KMS-11 (cell line): ENCODE measurements around the gene TBL1X.

Experiments
- H2AFZ ChIP-seq: fragments of 200-600 bp; sonication (generic); 2 replicates; pipeline ENCODE4 v1.6.1; 2016; ENCODE audit warnings: antibody characterized with exemption, mixed run types, low read depth
- H3K27ac ChIP-seq: fragments of 200-600 bp; sonication (generic); 2 replicates; pipeline ENCODE4 v1.6.1; 2016; ENCODE audit warnings: mild to moderate bottlenecking, mixed run types
- H3K27me3 ChIP-seq: fragments of 200-600 bp; sonication (generic); 2 replicates; pipeline ENCODE4 v1.6.1; 2017; ENCODE audit warnings: mild to moderate bottlenecking, low read depth, mixed run types, moderate library complexity; ENCODE audit not compliant: insufficient read depth
- H3K36me3 ChIP-seq: fragments of 200-600 bp; sonication (generic); 2 replicates; pipeline ENCODE4 v1.6.1; 2017; ENCODE audit warnings: mild to moderate bottlenecking, mixed run types; ENCODE audit not compliant: insufficient read depth
- H3K4me1 ChIP-seq: fragments of 200-600 bp; sonication (generic); 2 replicates; pipeline ENCODE4 v1.6.1; 2016; ENCODE audit warnings: mild to moderate bottlenecking, low read depth, mixed run types; ENCODE audit not compliant: poor library complexity, severe bottlenecking
- H3K4me2 ChIP-seq: fragments of 200-600 bp; sonication (generic); 2 replicates; pipeline ENCODE4 v1.7.0; 2016; ENCODE audit warnings: mild to moderate bottlenecking, mixed run types
- H3K4me3 ChIP-seq: fragments of 200-600 bp; sonication (generic); IDR thresholded peaks from 2 replicates; pipeline ENCODE4 v1.6.1; 2017; ENCODE audit warnings: low read depth, low read length, mixed read lengths; ENCODE audit not compliant: insufficient read depth
- H3K79me2 ChIP-seq: fragments of 200-600 bp; sonication (generic); 2 replicates; pipeline ENCODE4 v1.6.1; 2016; ENCODE audit warnings: low read depth, mixed run types; ENCODE audit not compliant: insufficient read depth
- H3K9ac ChIP-seq: fragments of 200-600 bp; sonication (generic); 2 replicates; pipeline ENCODE4 v1.6.1; 2016; ENCODE audit warnings: mild to moderate bottlenecking, mixed run types
- H4K20me1 ChIP-seq: fragments of 200-600 bp; sonication (generic); 2 replicates; pipeline ENCODE4 v1.6.1; 2016; ENCODE audit warnings: mild to moderate bottlenecking, mixed run types; ENCODE audit not compliant: insufficient read depth
- TF ChIP-seq, protein P1 (sequence below): fragments of 200-600 bp; sonication (generic); conservative IDR thresholded peaks from 2 replicates; pipeline ENCODE4 v1.6.1; 2017; ENCODE audit warnings: low read depth, mild to moderate bottlenecking, antibody characterized with exemption, low read length, moderate library complexity, mixed read lengths

TBL1X gene

DNA sequence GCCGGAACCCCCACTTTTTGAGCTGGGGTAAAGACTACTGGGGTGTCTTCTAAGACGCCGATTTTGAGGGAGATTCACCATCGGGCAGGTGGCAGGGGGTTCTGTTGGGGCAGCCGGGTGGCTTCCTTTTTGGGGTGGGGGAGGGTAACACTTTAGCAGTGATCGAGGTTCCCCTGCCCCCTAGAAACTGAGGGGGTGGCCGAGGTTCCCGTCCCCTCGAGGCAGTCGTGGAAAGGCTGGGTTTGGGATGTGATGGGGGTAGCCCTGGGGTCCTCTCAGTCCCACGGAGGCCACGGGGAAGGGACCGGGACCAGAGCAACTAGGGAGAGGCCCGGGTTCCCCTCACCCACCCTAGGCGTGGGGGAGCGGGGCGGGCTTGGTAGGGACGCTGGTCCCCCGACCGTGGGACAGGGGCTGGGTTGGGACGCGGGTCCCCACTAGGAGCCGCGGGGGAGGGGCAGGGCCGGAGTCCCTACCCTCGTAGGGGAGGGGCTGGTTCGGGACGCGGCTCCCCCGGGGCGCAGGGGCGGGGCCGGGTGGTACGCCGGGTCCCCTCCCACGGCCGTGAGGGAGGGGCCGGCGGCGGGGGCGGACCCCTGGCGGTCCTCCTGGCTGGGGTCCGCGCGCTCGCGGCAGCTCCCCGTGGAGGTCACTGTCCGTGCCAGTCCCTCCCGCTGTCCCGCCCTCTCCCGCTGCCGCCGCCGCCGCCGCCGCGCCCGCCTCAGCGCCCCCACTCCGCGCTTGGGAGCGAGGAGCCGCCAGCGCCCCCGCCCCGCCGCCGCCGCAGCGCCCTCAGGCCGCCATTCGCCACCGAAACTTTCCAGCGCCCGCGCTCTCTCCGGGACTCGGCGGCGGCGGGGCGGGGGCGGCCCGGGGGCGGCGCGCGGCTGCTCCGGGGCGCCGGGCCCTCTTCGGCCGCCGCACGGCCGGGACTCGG lies at the start of gene TBL1X:
Gene TBL1X, plus strand, starts transcription at position 624 of the 937 bp plus-strand sequence. CDS start 188,529 bp downstream, outside the sequence.
- Histone ChIP-seq H3K27ac (peak within 1 kb of the TSS; percentile 98), H3K4me2 (peak within 1 kb of the TSS; percentile 88), H3K4me3 (no peak within 1 kb of the TSS), H3K9ac (peak within 1 kb of the TSS; percentile 95), H2AFZ (peak within 1 kb of the TSS; percentile 23; the same call in 1 of the 2 replicates), H3K27me3 (no peaks in the 10 kb centered on the region), H3K79me2 (peaks cover 44% of the 10 kb centered on the region), H4K20me1 (no peaks in the 10 kb centered on the region), H3K36me3 (no peaks in the 10 kb centered on the region), H3K4me1 (peaks cover 29% of the 10 kb centered on the region)
- TF ChIP-seq, protein P1, sequence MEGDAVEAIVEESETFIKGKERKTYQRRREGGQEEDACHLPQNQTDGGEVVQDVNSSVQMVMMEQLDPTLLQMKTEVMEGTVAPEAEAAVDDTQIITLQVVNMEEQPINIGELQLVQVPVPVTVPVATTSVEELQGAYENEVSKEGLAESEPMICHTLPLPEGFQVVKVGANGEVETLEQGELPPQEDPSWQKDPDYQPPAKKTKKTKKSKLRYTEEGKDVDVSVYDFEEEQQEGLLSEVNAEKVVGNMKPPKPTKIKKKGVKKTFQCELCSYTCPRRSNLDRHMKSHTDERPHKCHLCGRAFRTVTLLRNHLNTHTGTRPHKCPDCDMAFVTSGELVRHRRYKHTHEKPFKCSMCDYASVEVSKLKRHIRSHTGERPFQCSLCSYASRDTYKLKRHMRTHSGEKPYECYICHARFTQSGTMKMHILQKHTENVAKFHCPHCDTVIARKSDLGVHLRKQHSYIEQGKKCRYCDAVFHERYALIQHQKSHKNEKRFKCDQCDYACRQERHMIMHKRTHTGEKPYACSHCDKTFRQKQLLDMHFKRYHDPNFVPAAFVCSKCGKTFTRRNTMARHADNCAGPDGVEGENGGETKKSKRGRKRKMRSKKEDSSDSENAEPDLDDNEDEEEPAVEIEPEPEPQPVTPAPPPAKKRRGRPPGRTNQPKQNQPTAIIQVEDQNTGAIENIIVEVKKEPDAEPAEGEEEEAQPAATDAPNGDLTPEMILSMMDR = no peak

DNA sequence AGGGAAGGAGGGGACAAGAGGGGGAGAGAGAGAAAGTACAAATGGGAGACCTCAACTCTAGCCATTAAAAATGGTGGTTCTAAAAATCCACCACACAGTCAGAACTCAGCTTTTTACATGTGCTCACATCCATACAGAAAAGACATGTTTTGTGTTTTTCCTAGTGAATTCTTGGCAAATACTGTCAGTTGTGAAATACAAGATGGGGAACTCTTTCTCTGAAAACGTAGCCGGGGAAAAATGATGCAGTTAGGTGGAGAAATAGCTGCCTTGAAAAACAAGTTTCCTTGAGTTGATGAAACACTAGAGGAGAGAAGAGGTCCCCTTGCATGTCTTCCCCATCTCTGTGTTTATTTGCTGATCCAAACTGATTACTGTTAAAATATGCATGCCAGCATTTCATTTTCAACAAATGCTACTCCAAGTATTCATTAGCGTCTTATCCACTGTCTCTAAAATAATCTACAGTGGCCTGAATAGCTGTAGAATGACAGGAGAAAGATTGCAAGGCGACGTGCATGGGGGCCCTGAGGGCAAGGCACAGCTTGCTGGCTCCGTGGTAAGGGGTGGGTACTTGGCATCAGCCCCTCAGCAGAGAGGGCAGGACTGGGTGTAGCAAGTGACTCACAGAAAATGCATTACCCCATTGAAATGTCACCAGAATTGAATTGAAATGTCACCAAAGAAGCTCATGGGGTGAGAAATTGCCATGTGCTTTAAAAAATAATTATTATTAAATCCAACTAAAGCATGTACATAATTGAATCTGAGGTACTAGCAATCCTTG lies 48.1 kb upstream of the TBL1X start:
- Histone ChIP-seq H3K79me2 (no peaks in the 10 kb centered on the region), H3K36me3 (no peaks in the 10 kb centered on the region), H4K20me1 (no peaks in the 10 kb centered on the region), H3K9ac (no peak overlapping the region), H3K27me3 (no peaks in the 10 kb centered on the region), H3K4me2 (no peak overlapping the region), H3K4me3 (no peak overlapping the region), H2AFZ (no peak overlapping the region), H3K27ac (no peak overlapping the region), H3K4me1 (no peaks in the 10 kb centered on the region)
- TF ChIP-seq, protein P1 = no peak

DNA sequence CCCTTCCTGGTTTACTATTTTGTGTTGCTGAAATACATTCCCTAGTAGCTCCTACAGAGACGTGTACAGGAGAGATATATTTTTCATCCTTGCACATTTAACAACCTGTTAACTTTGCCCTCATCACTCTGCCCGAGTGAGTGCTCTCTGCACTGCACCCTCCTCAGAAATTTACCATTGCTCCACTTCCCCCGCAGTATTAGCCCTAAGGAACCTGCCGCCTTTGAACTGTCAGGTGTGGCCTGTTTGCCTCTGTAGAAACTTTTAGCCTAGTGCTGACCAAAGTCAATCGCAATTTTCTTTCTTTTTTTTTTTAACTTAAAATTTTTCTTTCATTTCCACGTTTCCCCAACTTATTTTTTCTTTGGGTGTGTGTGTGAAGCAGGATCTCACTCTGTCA lies 46.6 kb upstream of the TBL1X start:
- Histone ChIP-seq H3K79me2 (no peaks in the 10 kb centered on the region), H3K27me3 (no peaks in the 10 kb centered on the region), H3K9ac (no peak overlapping the region), H3K4me2 (no peak overlapping the region), H4K20me1 (no peaks in the 10 kb centered on the region), H2AFZ (no peak overlapping the region), H3K27ac (no peak overlapping the region), H3K4me3 (no peak overlapping the region), H3K36me3 (no peaks in the 10 kb centered on the region), H3K4me1 (no peaks in the 10 kb centered on the region)
- TF ChIP-seq, protein P1 = no peak

DNA sequence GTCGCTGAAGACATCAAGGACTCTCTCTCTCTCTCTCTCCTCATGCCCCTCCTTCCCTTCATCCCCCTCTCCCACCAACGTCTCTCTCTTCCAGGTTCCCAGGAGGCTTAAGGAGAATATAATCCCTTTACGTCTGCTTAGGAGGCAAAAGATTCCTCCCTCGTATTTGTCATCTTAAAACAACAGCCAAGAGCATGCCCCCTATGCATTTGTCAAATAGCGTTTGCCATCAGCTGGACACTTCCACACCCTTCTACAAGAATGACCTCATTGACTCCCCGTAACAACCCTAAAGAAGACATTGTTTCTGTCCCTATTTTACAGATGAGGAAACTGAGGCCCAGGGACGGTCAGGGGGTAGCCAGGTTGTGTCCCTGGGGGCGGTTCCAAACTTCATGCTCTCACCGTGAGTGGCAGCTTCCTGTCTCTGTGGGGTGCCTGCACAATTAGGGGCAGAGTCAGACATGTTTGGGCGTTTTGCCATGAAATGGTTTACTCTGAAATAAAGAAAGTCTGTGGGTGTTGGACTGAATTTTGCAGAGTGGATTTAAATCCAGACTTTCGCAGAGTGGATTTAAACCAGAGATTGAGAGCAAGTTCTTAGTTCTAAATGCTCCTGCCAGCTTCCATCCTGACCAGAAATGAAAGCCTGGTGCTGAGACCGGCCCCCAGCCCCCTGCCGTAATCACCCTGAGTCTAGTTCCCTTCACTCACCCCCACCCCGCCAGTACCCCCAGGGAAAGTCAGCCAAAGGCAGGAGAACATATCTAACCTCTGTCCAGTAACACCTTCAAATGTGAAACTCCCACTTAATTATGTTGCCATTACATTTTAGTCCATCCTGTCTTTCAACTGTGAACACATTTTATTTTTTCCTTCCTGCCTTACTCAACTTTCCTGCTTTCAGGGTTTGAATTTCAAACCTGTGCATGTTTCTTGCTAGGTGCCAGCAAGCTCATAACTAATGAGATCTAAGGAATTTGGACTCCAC lies 44.3 kb upstream of the TBL1X start:
- Histone ChIP-seq H3K9ac (no peak overlapping the region), H3K4me2 (no peak overlapping the region), H4K20me1 (no peaks in the 10 kb centered on the region), H3K27me3 (no peaks in the 10 kb centered on the region), H3K4me1 (no peaks in the 10 kb centered on the region), H3K79me2 (no peaks in the 10 kb centered on the region), H3K27ac (no peak overlapping the region), H3K36me3 (no peaks in the 10 kb centered on the region), H2AFZ (no peak overlapping the region), H3K4me3 (no peak overlapping the region)
- TF ChIP-seq, protein P1 = no peak
